NB4 (cell line): ENCODE data around the gene EPHB1.

Source experiments
- DNase-seq: peaks from one replicate; pipeline ENCODE4 v3.0.0; 2010; ENCODE audit warnings: low read depth
- H3K4me3 ChIP-seq: one replicate; pipeline ENCODE4 v1.5.1; 2011; ENCODE audit warnings: mild to moderate bottlenecking, low read depth, low read length, moderate library complexity
- CTCF ChIP-seq: IDR thresholded peaks from one replicate; pipeline ENCODE4 v1.5.1; 2012; ENCODE audit warnings: low read depth, low read length
- MAX ChIP-seq: IDR thresholded peaks from 2 replicates; pipeline ENCODE4 v1.6.1; 2011; ENCODE audit warnings: low read depth, low read length
- MYC ChIP-seq: IDR thresholded peaks from 2 replicates; pipeline ENCODE4 v1.6.1; 2011; ENCODE audit warnings: low read depth, low read length
- POLR2A ChIP-seq: IDR thresholded peaks from 2 replicates; pipeline ENCODE4 v1.6.1; 2011; ENCODE audit warnings: mild to moderate bottlenecking; ENCODE audit not compliant: insufficient read length; ENCODE audit errors: extremely low read depth

Gene EPHB1

GRCh38 chr3:134832585-134832984 is 37.5 kb downstream of the EPHB1 start:
- DNase-seq = no peak
- no peak overlapping the region for H3K4me3 ChIP-seq
- TF ChIP-seq CTCF (no peak), MAX (no peak), POLR2A (no peak), MYC (no peak)

- H3K4me3 ChIP-seq = no peak overlapping the region
- no peak for DNase-seq
- TF ChIP-seq MYC (no peak), MAX (no peak), POLR2A (no peak), CTCF (no peak)
Measured at GRCh38 chr3:134833453-134834163, 38.5 kb downstream of the EPHB1 start.

GRCh38 chr3:134836921-134837320 is 41.9 kb downstream of the EPHB1 start:
- no peak for DNase-seq

GRCh38 chr3:134838599-134838998 is 43.5 kb downstream of the EPHB1 start:
- no peak overlapping the region for H3K4me3 ChIP-seq
- TF ChIP-seq MAX = no peak
- TF ChIP-seq POLR2A = no peak
- peak; percentile 46 for TF ChIP-seq CTCF
- DNase-seq = peak; percentile 19

More at GRCh38 chr3:134836921-134837320, 41.9 kb downstream of the EPHB1 start:
- no peak overlapping the region for H3K4me3 ChIP-seq
- TF ChIP-seq POLR2A = no peak
- TF ChIP-seq CTCF = no peak
- TF ChIP-seq MAX = no peak
- TF ChIP-seq MYC = no peak

- no peak overlapping the region for H3K4me3 ChIP-seq
- no peak for DNase-seq
- TF ChIP-seq CTCF (no peak), POLR2A (no peak), MAX (no peak), MYC (no peak)
Measured at GRCh38 chr3:134839422-134839821, 44.4 kb downstream of the EPHB1 start.
